GM21390 (cell line): ENCODE data around the gene RALGPS1.

ENCODE experiments used
- ATAC-seq: cut with Tn5 transposase; IDR thresholded peaks from one replicate; pipeline ENCODE4 v1.9.1; 2021; ENCODE audit not compliant: unreplicated experiment

RALGPS1 gene, protein sequence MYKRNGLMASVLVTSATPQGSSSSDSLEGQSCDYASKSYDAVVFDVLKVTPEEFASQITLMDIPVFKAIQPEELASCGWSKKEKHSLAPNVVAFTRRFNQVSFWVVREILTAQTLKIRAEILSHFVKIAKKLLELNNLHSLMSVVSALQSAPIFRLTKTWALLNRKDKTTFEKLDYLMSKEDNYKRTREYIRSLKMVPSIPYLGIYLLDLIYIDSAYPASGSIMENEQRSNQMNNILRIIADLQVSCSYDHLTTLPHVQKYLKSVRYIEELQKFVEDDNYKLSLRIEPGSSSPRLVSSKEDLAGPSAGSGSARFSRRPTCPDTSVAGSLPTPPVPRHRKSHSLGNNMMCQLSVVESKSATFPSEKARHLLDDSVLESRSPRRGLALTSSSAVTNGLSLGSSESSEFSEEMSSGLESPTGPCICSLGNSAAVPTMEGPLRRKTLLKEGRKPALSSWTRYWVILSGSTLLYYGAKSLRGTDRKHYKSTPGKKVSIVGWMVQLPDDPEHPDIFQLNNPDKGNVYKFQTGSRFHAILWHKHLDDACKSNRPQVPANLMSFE

DNA sequence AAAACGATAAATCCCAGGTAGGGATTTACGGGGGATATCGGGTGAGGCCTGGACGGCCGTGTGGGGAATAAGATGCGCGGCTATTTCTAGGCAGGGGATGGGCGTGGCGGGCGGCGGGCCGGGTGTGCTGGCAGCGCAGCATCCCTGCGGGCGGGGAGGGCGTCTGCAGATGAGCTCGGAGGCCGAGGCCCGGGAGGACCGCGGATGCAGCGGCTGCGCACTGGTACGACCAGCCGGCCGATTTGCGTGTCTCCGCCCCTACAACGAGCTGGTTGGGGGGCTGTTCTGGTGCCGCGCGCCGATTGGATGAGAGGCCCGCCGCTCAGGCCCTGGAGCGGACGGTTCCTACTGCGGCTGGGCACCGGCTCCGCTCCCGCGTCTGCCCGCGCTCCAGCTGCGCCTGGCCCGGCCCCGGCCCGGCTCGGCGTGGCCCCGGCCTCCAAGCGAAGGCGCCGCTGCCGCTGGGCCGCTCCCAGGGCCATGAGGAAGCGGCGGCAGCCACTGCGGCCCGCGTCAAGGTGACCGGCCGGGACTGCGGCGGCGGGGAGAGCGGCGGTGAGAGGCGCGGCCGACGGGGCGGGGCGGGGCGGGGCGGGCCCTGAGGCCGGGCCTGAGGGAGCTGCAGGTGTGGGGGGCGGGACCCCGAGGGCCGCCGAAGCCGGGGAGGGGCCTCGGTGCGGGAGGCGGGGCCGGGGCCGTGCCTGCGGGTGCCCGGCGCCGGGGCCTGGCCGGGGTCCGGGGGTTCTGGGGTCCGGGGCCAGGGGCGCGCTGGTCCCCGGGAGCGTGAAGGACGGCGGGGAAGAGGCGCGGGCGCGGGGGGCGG is at the start of gene RALGPS1:
RALGPS1 (plus strand) TSS at position 325 of the 823 bp plus-strand sequence. CDS start 47,508 bp downstream, outside the sequence.
- peak; percentile 93 for ATAC-seq

DNA sequence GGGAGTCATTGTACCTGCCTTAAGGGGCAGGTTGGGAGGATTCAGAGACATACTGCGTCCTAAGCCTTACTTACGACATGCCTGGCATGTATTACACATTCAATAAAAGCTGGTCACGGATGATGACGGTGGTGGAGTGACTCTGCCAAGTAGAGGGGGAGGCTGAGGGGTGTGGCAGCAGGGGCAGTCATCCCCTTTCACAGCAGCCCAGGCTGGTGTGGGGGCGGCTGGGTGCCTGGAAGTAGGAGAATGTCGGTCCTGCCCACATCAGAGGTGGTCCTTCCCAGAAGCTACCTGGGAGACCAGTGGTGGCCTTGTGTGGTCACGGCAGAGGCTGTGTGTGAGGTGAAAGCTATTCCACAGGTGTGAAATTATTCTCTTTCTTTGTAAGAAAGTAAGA is 45.2 kb upstream of the RALGPS1 start:
- ATAC-seq, result no peak

DNA sequence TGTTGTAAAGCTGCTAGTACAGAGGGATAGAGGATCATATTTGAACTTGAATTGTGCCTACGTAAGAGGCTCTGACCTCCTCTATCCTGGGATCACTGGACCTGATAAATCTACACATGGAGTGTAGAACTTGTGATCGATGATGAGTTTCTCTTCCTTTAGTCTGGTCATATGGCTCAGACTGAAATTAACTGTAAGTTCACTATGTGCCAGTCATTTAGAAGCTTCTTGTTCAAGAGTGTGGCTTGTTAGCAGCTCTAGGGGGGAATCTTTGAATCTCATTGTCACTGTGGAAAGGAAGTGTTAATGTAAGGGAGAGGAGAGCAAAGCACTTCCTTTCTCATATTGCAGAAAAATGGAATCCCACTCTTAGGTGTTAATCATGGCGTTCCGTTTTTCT is 42.1 kb upstream of the RALGPS1 start:
- ATAC-seq, result no peak

GRCh38 chr9:126874546-126875314 is 39.9 kb upstream of the RALGPS1 start:
- ATAC-seq, result no peak

GRCh38 chr9:126875756-126876510 is 38.6 kb upstream of the RALGPS1 start:
- no peak for ATAC-seq

- ATAC-seq, result no peak
Observed at GRCh38 chr9:126876531-126876930, 38.1 kb upstream of the RALGPS1 start.

GRCh38 chr9:126877418-126877817 is 37.2 kb upstream of the RALGPS1 start:
- ATAC-seq, result no peak

DNA sequence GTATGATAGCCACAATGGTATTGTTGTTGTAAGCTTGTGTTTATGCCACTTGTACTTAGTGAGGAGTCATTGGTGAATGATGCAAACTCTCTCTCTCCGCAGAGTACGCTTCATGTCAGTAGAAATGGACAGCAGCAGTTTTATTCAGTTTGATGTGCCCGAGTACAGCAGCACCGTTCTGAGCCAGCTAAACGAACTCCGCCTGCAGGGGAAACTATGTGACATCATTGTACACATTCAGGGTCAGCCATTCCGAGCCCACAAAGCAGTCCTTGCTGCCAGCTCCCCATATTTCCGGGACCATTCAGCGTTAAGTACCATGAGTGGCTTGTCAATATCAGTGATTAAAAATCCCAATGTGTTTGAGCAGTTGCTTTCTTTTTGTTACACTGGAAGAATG is 35.3 kb upstream of the RALGPS1 start:
- ATAC-seq, result no peak

- no peak for ATAC-seq
Observed at GRCh38 chr9:126880226-126880946, 34.2 kb upstream of the RALGPS1 start.

- ATAC-seq, result no peak
Observed at GRCh38 chr9:126880947-126881332, 33.6 kb upstream of the RALGPS1 start.

DNA sequence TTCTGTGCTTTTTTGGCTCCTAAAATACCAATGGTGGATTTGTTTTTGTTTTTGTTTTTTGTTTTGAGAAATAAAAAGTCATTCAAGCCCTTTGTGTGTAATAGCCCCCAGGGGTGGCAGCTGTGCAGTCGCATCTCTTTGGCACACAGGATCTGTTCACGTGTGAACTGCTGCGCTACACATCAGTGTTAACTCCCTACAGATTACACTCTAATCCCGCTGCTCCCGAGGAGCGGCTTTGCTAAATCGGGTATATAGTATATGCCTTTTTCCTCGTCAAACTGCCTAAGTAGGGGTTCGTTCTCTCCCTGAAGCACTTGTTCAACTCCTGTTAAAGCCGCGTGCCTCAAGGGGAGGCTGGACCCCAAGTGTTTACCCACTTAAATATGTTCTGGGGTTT is 31.8 kb upstream of the RALGPS1 start:
- ATAC-seq, result no peak

GRCh38 chr9:126883636-126884035 is 30.9 kb upstream of the RALGPS1 start:
- ATAC-seq, result no peak

GRCh38 chr9:126885131-126885641 is 29.4 kb upstream of the RALGPS1 start:
- no peak for ATAC-seq

DNA sequence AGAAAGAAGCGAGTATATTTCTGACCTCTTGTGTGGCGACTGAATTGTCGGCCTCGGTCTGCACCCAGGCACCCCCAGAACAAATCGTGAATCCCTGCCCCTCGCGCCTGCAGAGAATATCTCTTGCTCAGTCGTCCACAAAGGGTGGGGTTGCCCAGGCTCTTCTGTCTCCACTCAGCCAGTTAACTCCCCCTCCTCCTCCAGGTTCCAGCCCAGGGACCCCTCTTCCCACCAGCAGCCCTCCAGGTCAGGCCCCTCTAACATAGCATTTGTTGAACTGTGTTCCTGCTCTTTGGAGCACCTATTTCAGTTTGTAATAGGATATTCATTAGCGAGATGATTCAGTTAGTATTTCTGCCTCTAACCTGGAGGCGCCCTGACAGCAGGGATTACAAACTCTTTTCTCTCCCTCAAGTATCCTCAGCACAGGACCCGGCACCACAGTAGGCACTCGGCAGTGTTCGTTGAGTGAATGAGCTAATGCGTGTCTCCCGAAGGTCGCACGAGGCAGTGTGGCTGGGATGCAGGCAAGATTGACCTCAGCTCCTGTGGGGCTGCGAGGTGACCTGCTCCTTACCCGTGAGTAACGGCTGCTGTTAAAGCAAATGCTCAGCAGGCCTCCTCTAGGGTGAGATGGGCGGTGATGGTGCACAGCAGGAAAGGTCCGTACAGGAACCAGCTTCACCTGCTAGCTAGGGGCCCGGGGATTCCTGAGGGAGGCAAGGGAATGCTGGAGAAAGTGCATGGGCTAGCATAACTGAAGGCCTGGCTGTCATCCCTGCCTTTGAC is 28.4 kb upstream of the RALGPS1 start:
- no peak for ATAC-seq

DNA sequence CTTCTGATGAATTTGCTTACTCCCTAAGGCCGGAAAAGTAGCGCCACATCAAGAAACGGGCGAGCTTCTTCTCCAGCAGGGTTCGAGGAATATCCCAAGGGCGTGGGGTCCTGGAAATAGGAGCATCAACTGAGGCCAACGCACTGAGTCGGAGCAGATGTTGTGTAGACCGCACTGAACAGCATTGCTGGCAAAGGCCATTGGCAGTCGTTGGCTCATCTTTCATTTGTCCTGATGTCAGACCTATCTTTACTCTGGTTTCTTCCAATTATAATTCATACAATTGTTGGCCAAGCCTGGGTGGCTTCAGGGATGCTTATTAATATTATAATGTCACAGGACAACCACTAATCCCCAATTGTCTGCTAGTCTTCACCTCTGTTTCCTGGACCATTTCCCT is 27.7 kb upstream of the RALGPS1 start:
- ATAC-seq, result no peak

DNA sequence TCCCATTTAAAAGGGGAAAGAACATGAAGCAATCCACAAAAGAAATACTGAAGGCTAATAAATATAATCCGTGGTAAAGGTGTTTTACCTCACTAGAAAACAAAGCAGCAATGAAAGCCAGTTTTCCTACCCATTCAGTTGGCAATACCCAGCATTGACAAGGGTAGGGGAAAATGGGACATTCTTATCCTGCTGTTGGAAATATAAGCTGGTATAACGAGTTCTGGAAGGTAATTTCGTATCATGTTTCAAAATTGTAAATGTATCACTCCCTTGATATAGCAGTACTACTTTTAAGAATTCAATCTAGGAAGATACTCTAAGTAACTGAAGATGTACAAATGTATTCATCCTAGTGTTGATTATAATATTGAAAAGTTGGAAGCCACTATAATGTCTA is 22.9 kb upstream of the RALGPS1 start:
- no peak for ATAC-seq

- ATAC-seq, result no peak
Observed at GRCh38 chr9:126893079-126893478, 21.5 kb upstream of the RALGPS1 start.

DNA sequence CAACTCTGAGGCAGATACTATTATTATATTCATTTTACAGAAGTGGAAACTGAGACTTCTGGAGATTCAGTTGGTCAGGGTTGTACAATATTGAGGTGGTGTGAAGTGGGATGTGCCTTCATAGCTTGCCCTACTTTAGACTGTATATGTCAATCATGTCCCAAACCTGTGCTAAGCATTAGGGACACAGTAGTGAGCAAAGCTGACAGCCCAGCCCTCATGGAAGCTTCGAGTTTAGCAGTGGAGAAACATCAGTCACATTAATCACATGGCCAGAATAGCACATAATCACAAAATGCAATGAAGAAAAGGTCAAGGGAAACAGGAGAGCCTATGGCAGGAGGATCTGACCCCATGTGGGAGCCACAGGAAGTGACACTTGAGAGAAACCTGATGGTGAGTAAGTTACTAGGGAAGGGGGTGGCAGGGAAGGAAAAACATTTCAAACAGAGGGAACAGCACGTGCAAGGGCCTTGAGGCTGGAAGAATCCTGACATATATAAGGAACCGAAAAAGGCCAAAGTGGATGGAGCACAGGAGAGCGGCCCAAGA is 20.5 kb upstream of the RALGPS1 start:
- no peak for ATAC-seq
